ENCODE measurements around the gene WDR90. TPM values are rescaled to one million over a fixed set of nuclear protein-coding genes. Genes with fewer than 3 reads are reported as not detected.
A peak's percentile ranks its signal among the peaks of the same experiment; 100 is the strongest.

Gene WDR90
- total and polyA plus RNA-seq, 10 of the 15 experiments (the other 5 are each of a cell fraction or from before 2014, with no cell fraction given): 2.0 to 65.0 (median 16.7) TPM

GRCh38 chr16:674968-675883 lies 26.1 kb downstream of the WDR90 start, which contains the start of gene RHBDL1 (continued):
- TF ChIP-seq LARP7 (IDR thresholded peaks at IDR 0.05) (0 out of 2 replicates have a peak, but pooled peaks have one; percentile 18), HCFC1 (IDR thresholded peaks at IDR 0.05; ENCODE audit: low read length) (no peak), SPI1 (IDR thresholded peaks at IDR 0.05; ENCODE audit: borderline replicate concordance, insufficient read depth, low read depth, low read length) (no peak), CUX1 (IDR thresholded peaks at IDR 0.05; ENCODE audit: insufficient replicate concordance, low read depth, low read length) (no peak), SUPT20H (IDR thresholded peaks at IDR 0.05; ENCODE audit: borderline replicate concordance, control insufficient read depth, low read depth, low read length) (no peak), IRF4 (IDR thresholded peaks at IDR 0.05; ENCODE audit: low read depth, low read length) (no peak), SUZ12 (IDR thresholded peaks at IDR 0.05; ENCODE audit: unreplicated experiment) (no peak)
